CD4-positive, alpha-beta T cell treated with Interleukin-6 at 100 ng/mL for 8 hours (primary cell): ENCODE measurements around the gene YBX2.

Source experiments
- DNase-seq: peaks from one replicate; pipeline ENCODE4 v3.0.0-alpha.2; 2020; ENCODE audit warnings: mixed read lengths, low spot score

YBX2 gene

DNA sequence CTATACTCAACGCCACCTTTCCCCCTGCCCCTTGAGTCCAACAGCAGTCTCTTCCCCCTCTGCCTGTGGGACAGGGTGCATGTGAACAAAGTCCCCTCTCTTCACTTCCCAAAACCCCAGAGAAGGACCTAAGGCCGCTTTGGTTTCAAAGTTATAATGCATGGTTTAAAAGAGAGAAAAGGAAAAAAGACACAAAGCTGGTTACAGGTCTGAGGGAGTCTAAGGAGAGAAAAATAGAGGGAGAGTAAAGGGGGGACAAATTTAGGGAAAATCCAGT is 51.0 kb downstream of the YBX2 start:
- no peak for DNase-seq

DNA sequence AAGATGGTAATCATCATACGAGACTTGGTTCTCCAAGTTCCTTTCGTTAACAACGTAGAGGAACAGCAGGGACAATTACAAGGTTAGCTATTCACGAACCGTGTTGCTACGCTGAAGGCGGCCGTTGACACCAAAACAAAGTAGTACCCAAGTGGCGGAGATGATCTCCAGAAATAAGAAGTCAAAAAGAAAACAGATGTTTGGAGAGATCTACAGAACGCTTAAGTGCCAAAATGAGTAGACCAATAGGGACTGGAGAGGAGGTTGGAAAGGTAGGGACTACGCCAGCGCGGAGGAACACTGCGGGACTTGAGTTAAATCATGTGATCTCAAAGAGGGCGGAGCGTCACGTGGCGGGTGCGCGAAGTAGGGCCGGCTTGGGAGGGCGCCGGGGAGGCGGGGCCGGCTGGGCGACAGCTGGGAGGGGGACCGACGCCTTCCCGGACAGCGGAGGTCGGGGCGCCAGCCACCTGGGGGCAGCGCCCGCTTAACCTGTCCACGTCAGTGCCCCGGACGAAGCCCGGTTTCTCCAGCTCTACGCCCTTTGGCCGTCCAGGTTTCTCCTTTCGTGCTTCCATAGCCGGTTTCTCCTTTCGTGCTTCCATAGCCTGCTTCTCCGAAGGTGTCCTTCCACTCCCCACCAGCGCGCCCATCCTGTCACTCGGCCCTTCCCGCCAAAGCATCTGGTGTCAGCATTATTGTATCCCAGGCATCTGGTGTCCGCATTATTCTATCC is 51.6 kb downstream of the YBX2 start:
- peak; percentile 91 for DNase-seq

DNA sequence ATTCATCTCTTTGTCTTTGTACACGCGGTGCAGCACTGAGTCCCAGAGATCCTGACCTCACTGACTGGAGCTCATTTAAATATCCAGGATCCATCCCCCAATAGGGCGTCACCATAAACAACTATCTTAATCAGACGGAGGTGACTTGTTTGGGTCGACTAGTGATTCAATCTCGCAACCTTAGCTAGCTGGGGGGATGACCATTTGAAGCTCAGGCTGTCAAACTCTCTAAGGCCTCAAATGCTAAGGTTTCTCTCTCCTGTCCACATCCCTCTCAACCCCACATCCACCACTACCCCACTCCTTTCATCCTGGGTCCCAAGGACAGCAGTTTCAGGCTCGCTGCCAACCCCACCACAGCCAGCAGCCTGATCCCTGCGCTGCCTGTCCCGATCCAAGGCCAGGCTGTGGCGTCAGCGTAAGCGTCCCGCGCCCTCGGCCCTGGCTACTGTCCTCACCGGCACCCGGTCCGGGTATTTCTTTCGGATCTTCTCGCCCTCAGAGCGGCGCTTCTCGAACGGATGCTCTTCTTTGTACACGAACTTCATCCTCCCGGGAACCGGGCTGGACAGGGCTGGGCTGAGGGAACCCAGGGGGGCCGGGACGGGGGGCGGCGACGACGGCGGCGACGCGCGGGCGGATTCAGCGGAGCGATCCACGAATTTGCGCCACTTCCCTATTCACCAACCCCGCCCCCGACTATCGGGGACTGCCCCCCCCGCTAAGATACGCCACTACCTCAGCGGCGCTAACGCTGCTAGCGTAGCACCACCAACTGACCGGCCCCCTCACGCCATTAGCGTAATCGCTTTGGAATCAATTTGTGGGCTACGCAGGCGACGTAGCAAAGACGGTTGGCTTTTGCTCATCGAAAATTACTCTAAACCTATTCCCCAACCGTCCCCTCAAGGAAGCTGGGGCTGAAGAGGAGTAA is 52.4 kb downstream of the YBX2 start, which contains the start of gene GABARAP:
Gene GABARAP, minus strand, starts transcription at position 667 of the 934 bp plus-strand sequence. Its CDS starts 119 bp downstream, at position 548.
- peak; percentile 88 for DNase-seq

- no peak for DNase-seq
Observed at GRCh38 chr17:7241090-7241733, 53.2 kb downstream of the YBX2 start.

DNA sequence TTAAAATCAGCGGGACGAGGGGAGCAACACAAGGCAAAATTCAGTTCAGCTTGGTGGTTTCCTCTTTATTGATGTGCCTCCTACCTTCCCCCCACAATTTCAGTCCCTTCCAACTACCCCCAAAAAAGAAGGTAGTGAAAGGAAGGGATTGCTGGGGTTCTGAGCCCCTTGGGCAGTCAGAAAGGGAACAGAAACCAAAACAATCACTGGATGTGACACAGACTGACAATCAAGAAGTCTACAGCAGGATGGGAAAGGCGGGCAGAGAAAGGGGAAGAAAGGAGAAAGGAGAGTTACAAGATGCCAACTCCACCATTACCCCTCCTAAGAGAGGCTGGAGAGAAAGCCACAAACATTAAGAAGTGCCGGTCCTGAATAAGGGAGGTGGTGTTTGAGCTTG is 54.1 kb downstream of the YBX2 start:
- no peak for DNase-seq

DNA sequence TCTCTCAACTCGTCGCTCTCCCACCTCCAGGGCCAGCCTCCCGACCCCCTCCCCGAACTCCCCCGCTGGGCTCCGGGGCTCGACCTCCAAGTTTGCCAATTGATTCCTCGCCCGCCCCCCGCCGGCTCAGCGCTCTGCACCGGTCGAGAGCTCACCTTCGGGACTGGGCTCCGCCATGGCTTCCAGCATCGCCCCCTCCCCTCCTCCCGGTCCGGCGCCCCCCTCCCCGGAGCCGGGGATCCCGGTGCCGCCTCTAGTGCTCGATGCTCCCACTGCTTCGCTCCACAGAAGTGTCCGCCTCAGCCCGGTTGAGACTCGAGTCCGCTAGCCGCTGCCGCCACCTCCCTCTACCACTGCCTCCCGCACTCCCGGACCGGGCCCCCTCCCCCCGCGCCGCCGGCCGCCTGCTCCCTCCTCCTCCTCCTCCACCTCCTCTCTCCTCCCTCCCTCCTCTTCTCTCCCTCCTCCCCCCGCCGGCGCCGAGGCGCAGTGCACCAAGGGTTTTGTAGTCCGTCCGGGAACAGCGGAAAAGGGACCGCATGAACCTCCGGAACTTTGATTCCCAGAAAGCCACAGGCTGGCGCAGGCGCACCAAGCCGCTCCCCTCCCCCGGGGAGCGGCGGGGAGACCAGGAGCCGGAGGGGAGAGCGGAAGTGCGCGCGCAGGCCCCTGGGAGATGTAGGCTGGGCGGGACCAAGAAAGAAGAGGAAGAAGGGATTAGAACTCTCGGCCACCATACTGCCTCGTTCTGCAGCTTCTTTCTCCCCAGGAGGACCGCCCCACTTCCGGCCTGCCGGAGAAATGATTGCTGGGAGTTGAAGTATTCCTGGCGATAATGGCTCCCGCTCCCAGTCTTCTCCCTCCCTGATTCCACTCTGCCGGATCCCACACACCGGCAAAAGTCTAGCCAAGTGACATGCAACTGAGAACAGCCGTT is 55.1 kb downstream of the YBX2 start, which contains the start of gene PHF23:
Gene PHF23, minus strand, starts transcription at position 367 of the 937 bp plus-strand sequence. Its CDS starts 178 bp downstream, at position 189.
- DNase-seq, result peak; percentile 99

DNA sequence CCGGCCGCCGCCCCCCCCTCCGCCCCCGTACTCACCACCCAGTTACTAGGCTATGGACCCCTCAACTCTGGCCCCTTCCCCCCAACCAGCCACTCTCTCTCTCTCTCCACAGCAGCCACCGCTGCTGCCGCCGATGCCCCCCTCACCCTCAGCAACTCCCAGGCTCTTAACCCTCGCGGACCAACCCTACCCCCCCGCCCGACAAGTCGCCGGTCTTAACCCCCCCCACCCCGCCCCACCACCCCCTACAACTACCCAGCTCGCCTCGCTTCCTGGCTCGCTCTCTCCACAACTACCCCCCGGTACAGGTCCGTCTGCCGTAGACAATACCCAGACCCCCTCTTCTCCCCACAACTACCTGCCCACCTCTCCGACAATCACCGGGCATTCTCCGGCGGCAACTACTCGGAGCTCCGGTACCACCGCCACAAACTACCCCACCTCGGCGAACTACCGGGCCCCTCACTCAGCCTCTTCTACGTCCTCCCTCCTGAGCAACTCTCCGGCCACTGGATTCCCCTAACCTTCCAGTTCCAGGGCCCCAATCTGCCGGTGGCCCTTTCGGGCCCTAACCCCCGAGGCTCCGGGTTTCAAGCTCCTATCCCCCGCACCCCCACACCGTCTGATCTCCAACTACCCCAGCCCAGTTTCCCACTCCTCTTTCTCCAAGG is 55.9 kb downstream of the YBX2 start:
- DNase-seq, result peak; percentile 32
